Erythroblast (primary cell): ENCODE measurements around the gene KHDRBS2.

Experiments used
- GATA1 ChIP-seq: IDR thresholded peaks from 2 replicates; pipeline ENCODE4 v1.6.1; 2011; ENCODE audit warnings: low read depth, mild to moderate bottlenecking, control low read depth, low read length, moderate library complexity
- POLR2A ChIP-seq: IDR thresholded peaks from 2 replicates; pipeline ENCODE4 v1.6.1; 2011; ENCODE audit warnings: mild to moderate bottlenecking, low read length

DNA sequence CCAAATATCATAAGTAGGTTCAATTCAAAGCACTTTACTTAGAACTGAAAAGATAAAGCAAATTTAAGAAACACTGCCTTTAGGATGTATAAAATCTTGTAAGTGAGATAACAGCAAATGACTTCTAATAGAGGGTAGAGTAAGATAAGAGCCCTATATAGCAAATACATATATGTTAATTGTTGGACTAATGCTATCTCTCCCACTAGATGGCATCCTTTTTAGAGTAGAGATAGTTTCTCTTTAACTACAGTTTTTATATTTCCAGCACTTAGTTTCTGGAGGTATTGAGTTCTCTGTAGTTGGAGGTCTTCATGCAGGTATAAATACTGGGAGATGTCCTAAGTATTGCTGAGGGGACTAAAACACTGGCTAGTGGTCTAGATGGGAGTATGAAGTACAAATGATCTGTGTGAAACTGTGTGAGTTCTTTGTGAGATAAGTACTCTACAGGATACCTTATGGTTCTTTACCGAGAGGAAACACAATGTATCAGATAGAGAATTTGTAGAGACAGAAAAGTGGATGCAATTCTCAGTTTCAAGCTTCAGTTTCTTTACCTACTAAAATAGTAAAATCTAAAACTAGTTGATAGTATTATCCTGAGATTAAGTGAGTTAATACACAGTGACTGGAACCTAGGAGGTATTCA, 399.3 kb downstream of the KHDRBS2 start:
- TF ChIP-seq POLR2A (no peak), GATA1 (no peak)
